HG03039 (cell line): ENCODE measurements around the gene CD34.

ENCODE experiments used
- ATAC-seq: cut with Tn5 transposase; IDR thresholded peaks from one replicate; pipeline ENCODE4 v1.9.1; 2021; ENCODE audit warnings: mild to moderate bottlenecking, moderate library complexity; ENCODE audit not compliant: unreplicated experiment

The CD34 gene

DNA sequence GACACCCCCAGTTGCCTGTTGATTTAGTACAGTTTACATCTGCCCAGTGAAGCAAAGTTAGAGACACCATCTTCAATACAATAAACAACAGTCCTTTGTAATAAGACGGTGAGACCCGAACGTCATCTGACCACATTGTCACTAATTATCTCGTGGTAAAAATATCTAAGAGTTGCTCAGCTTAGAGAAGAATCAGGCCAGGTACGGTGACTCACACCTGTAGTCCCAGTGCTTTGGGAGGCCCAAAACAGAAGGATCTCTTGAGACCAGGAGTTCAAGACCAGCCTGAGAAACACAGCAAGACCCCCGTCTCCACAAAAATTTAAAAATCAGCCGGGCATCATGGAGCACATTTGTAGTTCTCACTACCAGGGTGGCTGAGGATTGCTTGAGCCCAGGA, 53.5 kb downstream of the CD34 start:
- ATAC-seq = no peak

DNA sequence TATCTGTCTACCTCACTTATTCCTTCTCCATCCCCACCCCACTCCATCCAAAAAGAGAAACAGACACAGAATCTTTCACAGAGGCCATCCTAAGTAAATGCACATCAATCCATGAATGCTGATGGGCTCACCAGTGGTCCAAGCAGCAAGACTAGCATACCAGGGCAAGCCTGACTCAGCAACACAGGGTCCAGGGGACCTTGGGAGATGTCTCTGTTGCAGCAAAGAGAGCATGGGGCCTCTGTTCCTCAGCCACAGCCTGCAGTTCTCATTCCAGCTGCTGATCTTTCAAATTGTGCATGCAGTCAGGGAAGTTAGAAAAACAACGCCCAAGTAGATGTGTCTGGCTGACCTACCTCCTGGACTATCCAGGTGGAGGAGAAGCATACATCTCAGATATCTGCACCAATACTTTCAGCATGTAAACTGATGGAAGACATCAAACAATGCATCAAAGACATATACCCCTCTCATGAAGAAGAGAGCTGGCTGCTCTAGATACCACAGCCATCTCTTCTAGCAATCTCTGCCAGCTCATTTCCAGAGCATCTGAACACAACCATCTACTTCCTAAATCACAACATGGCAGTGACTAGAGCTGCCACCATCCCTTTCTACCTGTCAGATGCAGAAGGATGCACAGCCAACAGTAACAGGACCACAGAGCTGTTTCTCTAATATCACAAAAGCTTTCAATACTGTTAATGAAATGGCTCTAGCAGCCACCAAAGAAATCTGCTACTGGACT, 54.5 kb downstream of the CD34 start:
- no peak for ATAC-seq

DNA sequence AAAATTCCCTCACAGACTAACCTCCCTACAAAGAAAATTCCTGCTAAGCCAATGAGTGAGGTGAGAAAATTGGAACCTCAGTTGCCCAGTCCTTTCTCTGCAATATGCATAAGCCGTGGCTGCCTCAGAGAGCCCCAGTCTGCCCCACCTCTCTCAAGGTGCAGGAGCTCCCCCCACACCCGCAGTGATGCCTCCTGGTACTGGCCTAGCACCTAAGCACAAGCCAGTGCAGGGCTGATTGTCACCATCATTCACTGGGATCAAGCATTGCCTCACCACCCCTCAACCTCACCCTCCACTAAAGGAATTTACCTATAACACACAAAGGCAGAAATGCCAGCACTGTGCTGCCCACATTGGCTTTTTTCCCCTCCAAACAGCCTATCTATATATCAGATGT, 56.9 kb downstream of the CD34 start:
- ATAC-seq = no peak

DNA sequence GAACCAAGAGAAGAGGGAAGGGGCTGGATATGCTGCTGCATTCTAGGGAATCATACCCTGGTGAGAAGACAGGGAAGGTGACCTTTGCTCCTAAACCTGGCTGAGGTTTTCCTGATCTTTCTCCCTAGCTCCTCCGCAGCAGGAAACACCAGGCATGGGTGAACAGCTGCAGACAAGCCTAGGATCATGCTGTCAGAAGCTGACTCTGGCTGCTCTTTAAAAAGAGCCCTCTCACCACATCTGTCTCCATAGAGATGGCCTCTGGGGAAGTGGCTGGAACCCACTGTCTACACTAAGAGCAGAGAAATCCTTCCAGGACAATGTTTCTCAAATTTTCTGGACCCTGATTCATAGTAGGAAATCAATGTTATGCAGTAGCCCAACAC, 57.6 kb downstream of the CD34 start:
- ATAC-seq = no peak

DNA sequence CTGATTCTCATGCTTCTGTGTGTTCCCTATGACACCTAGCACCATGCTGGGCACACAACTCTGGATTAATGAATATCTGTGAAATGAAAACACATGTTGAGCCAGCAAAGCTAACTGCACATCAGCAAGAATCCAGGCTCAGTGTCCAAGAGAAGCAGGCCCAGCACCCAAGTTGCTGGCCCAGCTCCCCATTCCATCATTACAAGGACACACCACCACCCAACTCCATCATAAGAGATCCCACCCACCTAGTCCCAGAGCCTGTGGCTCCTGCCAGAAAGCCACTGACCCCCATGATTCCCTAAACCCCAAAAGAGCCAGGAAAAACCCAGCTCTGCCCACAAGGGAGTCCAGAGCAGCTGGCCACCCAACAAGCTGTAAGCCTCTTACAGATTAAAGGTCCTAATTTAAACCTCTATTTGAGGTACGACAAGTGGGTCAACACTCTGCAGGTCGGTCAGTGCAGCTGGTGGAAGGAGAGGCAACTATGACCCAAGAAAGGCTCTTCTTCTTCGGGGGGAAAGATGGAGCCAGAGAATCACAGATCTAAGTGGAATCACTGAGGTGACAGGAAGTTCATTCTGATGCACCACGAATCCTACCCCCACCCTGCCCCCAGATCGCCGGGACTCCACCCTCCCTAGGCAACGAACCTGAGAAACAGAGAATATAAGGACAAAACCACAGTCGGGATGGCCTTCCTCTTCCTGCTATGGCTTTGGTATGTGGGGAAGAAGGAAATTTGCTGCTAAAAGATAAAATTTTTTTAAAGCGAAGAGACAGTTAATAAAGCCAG, 58.2 kb downstream of the CD34 start:
- ATAC-seq = no peak

DNA sequence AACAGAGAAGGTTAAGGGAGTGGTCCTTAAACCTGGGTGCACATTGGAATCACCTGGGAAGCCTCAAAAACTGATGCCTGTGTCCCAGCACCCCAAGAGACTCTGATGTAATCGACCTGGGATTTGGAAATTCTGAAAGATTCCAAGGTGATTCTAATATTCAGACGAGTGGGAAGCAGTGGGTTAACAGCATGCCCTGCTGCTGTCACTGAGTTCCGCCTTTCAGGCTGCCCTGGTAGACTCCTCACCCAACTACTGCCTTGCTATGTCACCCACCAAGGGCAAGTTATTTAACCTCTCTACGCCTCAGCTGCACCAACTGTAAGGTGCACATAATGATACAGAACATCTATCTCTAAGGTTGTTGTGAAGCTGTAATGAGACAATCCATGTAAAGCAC, 59.2 kb downstream of the CD34 start:
- ATAC-seq = no peak

DNA sequence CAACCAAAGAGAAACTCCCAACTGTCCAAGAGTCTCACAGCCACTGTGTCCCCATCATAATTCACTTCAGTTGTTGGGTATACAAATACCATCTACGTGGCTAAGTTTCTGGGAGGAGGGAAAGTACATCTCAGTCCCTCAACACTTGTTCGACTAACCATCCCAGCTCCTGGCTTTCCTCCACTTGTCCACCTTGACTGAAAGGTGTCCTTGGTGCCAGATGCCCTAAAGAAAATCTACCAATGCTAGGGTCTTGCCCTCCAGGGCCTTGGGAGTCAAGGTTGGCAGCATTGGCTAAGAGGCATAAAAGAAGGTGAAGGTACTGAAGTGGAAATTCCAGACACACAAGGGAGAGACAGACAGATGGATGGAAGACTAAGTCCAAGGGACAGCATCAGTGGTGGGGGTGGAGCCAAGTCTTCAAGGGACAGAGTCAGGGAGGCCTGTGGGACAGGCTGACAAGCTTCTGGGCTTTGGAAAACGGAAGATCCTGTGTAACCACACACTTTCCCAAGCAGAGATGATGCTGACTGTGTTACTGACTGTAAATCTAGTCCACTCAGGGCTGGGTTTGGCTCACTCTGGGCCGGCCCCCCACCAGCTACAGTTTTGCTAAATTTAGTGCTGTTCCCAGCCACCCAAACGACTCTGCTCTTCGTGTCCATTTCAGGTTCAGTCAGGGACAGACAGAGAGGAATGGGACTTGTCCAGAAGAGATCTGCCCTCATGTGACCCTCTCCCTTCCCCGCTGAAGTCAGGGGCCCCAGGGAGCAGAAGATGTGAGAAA, 60.1 kb downstream of the CD34 start:
- ATAC-seq = no peak

DNA sequence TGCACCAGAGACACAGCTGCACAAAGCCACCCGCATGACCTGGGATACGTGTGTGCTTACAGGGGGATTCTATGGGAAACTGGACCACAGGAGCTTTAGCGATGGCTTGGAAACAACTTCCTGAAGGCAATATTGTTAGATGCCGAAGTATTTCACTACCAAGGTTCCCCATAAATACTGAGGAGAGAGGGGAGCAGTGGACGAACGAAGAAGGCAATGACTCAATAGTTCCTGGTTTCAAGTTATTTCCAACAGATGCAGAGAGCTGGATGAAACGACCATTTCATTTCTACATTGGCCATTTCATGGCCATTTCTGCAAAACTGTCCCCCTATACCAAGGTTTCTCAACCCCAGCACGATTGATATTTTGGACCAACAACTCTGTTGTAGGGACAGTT, 61.3 kb downstream of the CD34 start:
- no peak for ATAC-seq

DNA sequence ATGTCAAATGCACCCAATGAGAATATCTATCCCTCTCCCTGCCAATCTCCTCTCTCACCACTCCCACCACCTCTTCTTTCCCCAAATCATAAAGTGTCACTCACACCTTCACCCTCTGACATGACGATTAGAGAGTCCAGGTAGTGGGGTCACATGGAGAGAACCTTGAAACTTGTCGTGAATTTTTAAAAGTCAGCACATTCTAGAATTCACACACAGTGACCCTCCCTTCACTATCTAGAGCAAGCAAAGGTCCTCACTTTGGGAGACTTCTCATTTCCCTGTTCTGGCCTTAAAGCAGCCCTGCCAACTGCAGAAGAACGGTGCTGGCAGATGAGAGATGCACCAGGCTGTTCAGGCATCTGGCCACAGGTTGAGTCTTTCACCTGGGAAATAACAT, 61.9 kb downstream of the CD34 start:
- no peak for ATAC-seq

DNA sequence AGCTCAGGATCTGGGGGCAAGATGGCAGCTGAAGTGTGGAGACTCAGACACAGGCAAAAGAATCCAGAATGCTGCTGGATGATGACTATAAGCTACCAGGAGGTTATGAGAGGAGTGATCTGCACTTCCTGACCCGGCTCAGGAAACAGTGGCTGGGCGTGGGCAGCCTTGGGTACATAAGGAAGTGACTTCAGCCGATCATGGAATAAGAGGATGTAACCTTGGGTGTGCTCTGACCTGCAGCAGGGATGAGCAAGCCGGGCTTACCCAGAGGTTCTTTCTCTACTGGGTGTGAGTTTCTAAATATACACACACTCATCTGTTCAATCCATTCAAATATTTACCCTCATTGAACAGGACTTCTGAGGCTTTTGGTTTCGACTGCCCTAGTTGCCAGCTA, 62.7 kb downstream of the CD34 start:
- ATAC-seq = no peak

DNA sequence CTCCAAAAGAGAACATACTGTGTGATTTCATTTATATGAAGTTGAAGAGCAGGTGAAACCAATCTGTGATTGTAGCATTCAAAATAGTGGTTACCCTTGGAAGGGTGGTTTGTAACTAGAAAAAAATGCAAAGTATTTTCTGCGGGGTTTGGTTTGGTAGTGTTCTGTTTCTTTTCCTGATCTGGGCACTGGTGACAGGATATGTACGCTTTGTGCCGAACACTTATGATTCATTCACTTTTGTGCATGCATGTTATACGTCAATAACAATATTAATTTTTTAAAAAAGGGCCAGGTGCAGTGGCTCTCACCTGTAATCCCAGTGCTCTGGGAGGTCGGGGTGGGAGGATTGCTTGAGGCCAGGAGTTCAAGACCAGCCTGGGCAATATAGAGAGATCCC, 63.8 kb downstream of the CD34 start:
- ATAC-seq = no peak

DNA sequence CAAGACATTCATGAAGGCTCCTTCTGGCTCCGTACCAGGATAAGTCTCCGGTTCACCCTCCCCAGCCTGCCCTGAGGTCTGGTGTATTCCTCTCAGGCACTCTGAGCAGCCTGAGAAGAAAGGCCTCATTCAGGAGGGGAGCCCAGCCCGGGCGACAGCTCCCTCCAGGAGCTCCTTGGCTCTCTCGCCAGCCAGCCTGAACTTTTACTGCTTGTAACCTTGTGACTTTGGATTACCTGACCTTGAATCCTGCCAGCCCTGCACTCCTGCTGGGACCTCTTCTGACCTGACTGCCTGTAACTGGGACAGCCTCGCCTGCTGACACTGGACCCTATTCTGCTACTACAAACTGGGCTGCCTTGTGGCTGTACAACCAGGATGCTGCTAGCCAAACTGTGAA, 65.8 kb downstream of the CD34 start:
- no peak for ATAC-seq

DNA sequence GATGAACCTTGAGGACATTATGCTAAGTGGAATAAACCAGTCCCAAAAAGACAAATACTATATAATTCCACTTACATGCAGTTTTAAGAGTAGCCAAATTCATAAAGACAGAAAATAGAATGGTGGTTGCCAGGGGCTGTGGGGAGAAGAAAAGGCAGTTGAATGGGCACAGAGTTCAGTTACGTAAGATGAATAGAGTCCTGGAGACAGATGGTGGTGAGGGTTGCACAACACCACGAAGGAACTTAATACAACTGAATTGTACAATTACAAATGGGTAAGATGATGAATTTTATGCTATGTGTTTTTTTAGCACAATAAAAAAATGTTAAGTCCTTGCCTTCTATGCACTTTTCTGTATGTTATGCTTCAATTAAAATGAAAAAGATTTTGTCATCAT, 66.6 kb downstream of the CD34 start:
- ATAC-seq = no peak

DNA sequence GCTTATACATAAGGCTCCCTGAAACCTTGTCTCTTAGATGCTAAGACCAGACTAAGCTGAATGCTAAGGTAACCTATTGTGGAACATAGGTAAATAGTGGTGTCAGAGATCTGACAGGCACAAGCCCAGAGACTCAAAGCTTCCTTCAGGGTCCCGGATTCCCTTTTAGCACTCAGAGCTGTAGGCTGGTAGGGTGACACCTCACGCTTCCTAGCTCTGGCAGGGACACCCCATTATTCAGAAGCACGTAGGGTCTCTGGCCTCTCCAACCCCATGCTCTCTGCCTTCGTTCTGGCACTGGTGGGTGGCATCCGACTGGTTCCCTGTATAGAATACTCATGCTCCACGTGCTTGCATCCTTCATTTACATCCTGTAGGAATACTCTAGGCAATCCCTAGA, 68.4 kb downstream of the CD34 start:
- no peak for ATAC-seq

DNA sequence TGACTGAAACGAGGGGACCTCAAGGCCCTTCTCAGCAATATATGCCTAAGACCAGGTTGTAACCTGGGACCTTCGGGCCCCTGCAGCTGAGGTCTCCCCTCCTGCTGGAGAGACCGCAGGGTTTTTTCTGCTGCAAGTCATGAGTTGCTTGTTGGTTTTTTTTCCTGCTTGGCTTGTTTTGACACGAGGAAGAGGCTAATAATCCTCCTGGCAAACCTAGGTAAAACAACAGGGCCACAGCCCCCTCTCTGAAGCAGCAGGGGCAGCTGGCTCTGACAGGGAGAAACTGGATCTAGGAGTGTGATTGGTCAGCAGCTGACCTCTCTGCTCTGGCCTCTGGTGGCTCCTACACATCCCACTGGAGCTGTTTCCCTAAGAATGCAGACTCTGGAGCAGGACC, 69.0 kb downstream of the CD34 start:
- no peak for ATAC-seq

DNA sequence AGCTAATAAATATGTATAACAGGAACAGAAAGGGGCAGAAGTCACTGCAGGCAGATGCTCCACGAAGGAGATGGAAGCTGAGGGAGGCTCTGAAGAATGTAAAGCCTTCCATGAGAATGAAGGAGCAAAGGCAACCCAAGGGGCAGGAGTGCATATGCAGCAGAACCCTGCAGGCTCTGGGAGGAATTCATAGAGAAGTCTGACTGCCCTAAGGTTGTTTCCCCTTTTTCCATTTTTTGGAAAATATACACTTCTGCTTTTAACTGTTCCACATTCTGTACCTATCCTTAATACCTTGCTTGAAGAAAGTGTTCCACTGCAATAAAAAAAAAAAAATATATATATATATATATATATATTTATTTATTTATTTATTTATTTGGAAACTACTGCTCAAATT, 69.6 kb downstream of the CD34 start:
- no peak for ATAC-seq

DNA sequence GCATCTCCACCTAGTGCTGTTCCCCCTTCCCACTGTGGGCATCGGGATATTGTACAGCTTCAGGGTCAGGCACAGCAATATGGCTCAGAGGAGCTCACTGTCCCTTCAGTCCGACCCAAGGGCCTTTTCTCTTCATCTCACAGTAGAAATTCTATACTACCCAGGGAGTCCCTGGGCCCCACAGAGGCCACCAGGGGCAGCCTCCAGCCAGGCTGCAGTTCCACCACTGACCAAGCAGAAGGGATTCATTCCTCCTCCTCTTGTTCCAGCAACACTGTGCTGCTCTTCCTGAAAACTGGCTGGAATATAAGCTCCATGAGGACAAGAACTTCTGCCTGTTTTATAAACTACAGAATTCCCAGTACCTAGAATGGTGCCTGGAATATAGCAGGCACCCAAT, 70.5 kb downstream of the CD34 start:
- ATAC-seq = no peak

DNA sequence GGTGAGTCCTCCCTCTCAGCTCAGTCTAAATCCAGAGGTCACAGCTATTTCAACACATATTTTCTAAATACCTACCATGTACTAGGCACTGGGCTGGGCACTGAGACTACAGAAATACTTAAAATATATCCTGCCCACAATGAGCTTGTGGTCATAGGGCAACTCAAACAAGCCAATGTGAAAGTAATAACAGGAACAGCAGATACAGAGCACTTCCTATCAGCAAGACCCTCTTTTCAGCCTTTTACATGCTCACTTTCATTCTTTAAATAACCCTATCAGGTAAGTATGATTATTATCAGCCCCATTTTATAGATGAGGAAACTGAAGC, 71.9 kb downstream of the CD34 start:
- ATAC-seq = no peak

DNA sequence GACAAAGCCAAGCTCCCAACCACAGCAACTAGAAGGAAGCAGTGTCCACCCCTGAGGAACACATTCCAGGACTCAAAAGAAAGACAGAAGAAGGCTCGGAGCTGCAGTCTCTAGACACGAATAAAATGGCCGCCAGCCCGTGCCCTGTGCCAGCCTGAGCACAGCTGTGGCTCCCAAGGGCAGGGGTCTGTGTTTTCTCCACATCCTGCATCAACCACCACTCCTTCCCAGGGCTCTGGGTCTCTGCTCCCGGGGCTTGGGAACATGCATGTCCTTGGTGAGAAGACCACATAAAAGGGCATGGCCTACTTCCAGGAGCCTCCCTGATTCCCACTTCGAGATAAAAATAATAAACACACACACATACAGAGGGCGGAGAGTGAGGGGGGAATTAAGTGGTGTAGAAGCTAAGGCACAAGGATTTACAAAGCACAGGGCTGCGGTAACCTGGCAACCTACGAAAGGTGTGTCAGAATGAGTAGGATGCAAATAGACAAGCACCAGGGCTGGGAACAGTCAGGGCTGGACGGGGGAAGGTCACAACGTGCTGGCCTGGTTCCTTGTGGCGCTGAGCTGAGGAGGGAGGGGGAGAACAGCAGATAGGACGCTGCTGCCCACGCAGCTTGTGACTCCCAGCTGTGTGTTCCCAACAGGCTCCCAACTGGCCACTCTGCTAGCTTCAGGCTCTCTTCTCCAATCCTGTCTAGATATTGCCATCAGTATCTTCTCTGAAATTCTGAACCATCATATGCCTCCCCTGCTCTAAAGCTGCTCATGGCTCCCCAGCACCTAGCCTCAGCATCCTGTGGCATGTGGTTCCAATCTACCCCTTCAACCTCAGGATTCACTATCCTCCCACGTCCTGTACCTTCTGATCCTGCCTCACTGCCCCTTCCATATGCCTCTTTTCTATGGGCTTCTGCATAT, 72.5 kb downstream of the CD34 start:
- no peak for ATAC-seq

DNA sequence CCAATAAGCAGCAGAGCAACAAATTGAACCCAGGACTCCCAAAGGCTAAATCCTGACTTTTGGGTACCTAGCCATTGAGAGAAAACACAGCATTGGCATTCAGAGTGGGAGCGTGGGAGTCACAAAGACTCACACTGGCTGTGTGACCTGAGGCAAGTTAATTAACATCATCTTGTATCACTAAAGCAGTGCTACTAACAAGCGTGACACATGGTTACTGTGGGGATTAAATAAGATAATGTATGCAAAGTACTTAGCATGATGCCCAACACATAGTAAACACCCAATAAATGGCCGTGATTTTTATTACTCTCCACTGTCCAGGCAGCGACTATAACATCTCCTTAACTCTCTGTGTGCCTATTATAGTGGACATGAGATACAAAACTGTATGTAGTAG, 73.3 kb downstream of the CD34 start:
- ATAC-seq = no peak
